Epithelial cell of esophagus (primary cell): ENCODE results near the gene ITFG1.

Source experiments
- DNase-seq: peaks from one replicate; pipeline ENCODE4 v3.0.0; 2010; ENCODE audit warnings: low read depth
- H3K4me3 ChIP-seq: 2 replicates; pipeline ENCODE4 v1.5.1; 2011; ENCODE audit warnings: mild to moderate bottlenecking, low read length, control low read depth
- TF ChIP-seq, protein P1 (sequence below): IDR thresholded peaks from 2 replicates; pipeline ENCODE4 v1.5.1; 2011; ENCODE audit warnings: low read depth, mild to moderate bottlenecking, low read length, control low read depth, inconsistent platforms; ENCODE audit not compliant: insufficient read depth; ENCODE audit errors: missing control alignments

The ITFG1 gene

DNA sequence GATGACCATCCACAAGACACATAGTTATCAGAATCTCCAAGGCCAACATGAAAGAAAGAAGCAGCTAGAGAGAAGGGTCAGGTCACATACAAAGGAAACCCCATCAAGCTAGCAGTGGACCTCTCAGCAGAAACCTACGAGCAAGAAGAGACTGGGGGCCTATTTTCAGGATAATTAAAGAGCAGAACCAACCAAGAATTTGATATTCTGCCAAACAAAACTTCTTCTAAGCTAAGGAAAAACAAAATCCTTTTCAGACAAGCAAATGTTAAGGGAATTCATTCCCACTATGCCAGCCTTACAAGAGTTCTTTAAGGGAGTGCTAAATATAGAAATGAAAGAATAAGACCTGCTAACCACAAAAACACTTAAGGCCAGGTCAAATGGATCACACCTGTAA is 47.8 kb downstream of the ITFG1 start:
- TF ChIP-seq, protein P1, sequence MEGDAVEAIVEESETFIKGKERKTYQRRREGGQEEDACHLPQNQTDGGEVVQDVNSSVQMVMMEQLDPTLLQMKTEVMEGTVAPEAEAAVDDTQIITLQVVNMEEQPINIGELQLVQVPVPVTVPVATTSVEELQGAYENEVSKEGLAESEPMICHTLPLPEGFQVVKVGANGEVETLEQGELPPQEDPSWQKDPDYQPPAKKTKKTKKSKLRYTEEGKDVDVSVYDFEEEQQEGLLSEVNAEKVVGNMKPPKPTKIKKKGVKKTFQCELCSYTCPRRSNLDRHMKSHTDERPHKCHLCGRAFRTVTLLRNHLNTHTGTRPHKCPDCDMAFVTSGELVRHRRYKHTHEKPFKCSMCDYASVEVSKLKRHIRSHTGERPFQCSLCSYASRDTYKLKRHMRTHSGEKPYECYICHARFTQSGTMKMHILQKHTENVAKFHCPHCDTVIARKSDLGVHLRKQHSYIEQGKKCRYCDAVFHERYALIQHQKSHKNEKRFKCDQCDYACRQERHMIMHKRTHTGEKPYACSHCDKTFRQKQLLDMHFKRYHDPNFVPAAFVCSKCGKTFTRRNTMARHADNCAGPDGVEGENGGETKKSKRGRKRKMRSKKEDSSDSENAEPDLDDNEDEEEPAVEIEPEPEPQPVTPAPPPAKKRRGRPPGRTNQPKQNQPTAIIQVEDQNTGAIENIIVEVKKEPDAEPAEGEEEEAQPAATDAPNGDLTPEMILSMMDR, result no peak
- no peak for DNase-seq
- H3K4me3 ChIP-seq, result no peak overlapping the region

GRCh38 chr16:47408491-47408890 is 52.4 kb downstream of the ITFG1 start:
- H3K4me3 ChIP-seq, result no peak overlapping the region
- TF ChIP-seq, protein P1, result no peak
- DNase-seq, result no peak

DNA sequence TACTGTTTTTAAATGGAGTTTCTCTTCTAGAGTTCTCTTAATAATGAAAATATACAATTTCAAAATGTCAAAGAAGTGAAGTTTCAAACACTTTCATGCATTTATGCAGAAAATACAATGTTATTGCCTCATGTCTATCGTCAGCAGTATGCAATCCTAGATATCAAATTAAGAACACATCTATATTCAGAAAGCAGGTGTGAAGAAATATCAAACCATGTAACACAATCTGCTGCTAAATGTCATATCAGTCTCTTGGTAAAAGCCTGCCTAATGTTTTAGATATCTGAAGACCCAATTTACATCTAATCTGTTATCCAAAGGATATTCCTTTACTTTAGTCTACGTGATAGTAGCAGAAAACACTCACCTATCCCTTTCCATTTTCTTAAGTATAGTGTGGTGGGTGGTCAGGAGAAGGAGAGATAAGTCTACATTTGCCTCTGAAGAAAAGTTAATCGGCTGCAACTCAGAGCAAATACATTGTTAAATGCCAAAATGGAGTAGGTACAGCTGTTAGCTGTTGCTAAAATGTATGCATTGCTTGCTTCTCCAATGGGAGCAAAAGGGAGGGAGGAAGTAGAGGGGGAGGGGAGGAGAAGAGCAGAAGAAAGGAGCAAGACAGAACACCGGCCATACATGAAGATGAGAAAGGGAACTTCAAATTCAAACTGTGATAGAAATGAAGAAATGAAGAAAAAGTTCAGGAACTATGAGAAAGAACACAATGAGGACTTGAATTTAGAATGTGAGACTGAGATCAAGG is 64.9 kb downstream of the ITFG1 start:
- TF ChIP-seq, protein P1, result no peak
- H3K4me3 ChIP-seq, result no peak overlapping the region
- no peak for DNase-seq

DNA sequence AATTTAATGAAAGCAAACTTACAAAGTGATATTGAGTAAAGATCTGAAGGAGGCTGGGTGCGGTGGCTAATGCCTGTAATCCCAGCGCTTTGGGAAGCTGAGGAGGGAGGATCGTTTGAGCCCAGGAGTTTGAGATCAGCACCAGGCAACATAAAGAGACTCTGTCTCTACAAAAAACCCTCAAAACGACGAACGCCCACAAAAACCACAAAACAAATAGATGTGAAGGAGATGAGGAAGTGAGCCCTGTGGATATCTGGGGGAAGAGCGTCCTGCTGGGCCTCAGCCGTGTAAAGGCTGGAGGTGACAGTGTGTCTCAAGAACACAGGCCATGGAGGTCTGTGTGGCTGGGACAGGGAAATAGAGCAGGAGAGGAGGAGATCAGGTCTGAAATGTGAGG is 68.8 kb downstream of the ITFG1 start:
- DNase-seq, result peak; percentile 22
- TF ChIP-seq, protein P1, result no peak

GRCh38 chr16:47388705-47389104 is 72.2 kb downstream of the ITFG1 start:
- H3K4me3 ChIP-seq, result no peak overlapping the region
- no peak for DNase-seq
- TF ChIP-seq, protein P1, result no peak

More for the DNA sequence above, 68.8 kb downstream of the ITFG1 start:
- H3K4me3 ChIP-seq, result no peak overlapping the region

DNA sequence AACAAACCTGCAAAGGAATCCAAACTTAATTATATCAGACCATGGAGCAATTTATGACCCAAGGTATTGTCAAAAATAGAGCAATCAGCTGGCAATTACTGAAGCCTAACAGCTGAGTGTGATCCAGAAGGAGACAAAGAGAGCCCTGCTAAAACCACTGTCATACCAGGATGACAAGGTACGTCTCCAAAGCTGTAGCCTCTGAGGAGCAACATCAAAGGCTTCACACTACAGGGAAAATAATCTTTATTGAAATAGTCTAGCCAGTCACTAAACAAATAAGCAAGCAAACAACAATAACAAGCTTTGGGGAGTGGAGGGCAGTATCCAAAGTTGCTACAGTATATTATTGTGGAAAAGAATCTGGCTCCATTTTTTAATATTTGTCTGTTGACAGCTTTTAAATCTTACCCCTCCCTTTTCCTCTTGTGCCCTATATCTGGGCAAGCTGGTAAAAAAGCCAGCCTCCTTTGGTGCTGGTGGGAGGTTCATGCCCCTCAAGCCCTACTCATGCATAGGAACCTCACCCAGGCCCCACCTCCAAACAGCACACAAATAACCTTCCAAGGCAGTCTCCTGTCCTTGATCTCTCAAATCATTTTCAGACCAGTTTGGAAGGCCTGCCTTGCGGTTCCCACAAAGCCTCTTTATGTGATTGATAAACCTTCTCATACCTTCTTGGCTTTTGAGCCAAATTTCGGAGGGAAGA is 73.7 kb downstream of the ITFG1 start:
- no peak overlapping the region for H3K4me3 ChIP-seq
- no peak for DNase-seq
- TF ChIP-seq, protein P1, result no peak
